ENCODE data around the gene KCNAB2.
"Not testable (repeated sequence)": the region's sequence is repeated elsewhere in the genome, so short reads cannot be mapped to it uniquely, and the experiment has no call there.

The KCNAB2 gene

DNA sequence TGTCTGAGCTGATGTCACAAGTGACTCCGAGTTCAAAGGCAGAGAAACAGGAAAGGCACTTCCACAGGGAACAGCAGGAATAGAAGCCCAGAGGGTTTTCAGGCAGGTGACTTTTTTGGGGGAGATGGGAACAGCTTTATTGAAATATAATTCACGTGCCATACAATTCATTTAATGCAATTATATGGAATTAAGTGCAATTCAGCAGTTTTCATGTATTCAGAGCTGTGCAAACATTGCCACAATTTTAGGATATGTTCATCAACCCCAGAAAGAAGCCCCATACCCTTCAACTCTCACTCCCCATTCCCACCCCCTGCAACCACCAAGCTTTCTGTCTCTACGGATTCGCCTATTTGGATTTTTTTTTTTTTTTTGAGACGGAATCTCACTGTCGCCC is 17.0 kb downstream of the KCNAB2 start:
- no peak for DNase-seq

DNA sequence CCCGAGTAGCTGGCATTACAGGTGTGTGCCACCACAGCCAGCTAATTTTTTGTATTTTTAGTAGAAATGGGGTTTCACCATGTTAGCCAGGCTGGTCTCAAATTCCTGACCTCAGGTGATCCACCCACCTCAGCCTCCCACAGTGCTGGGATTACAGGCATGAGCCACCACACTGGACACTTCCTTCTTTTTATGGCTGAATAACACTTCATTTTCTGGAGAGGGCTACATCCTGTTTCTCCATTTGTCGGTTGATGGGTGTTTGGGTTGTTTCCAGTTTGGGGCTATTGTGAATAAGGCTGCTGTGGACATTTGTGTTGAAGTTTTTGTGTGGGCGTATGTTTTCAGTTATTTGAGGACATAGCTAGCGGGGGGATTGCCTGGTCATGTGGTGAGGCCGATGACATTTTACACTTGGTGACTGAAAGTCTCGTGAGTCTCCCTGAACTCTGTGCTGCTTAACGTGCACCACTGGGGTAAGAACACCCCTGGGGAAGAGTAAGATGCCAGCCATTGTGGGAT is 17.9 kb downstream of the KCNAB2 start:
- DNase-seq, result not testable (repeated sequence)

DNA sequence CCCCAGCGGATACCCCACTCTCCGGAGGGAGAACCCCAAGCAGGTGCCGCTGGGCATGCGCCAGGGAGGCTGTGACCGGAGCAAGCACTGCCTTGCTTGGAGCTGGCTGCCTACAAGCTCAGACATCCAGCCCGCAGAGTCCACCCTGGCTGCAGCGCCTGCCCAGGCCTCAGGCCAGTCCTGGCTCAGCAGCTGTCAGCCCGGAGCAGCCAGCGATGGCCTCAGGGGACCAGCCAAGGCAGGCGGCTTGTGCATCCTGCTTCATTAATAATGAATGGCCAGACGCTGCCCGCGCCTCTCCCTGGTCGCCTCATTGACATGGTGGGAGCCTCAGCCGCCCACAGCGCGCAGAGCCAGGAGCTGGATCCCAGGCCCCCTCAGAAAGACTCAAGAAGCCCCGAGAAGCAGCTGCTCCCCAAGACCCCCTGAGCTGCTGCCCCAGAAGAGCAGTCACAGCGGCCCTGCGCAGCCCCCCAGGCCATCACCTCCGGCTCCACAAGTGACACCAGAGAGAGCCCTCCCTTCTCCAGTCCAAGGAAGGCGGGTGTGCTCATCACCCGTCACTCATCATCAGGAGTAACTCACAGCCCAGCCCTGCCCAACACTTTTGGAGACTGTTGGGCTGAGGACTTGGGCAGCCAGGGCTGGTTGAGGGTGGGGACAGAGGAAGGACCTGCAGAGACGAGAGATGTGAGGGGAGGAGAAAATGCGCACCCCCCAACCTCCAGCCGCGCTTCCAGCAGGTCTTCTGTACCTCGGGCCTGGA is 19.6 kb downstream of the KCNAB2 start:
- no peak for DNase-seq

GRCh38 chr1:6066680-6067079 is 21.0 kb downstream of the KCNAB2 start:
- DNase-seq, result no peak

- no peak for DNase-seq
Measured at GRCh38 chr1:6068073-6068472, 22.4 kb downstream of the KCNAB2 start.

GRCh38 chr1:6068932-6069331 is 23.2 kb downstream of the KCNAB2 start:
- no peak for DNase-seq

DNA sequence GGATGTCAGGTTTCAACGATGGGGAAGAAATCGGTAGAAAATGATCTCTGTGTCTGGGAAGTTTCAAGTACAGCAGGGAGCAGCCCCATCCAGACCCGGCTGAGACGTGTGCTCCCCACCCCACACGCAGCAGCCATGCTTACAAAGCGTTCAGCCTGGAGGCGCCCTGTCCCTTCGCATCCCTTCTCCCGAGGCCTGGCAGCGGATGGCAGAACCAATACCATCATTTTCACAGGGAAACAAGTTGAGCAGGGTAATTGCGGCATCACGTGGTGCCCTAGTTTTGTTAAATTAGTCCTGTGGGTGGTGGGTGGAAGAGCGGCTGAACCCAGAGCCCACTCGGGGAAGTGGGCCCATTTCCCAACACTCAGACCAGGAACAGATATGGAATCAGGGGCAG is 23.9 kb downstream of the KCNAB2 start:
- no peak for DNase-seq

DNA sequence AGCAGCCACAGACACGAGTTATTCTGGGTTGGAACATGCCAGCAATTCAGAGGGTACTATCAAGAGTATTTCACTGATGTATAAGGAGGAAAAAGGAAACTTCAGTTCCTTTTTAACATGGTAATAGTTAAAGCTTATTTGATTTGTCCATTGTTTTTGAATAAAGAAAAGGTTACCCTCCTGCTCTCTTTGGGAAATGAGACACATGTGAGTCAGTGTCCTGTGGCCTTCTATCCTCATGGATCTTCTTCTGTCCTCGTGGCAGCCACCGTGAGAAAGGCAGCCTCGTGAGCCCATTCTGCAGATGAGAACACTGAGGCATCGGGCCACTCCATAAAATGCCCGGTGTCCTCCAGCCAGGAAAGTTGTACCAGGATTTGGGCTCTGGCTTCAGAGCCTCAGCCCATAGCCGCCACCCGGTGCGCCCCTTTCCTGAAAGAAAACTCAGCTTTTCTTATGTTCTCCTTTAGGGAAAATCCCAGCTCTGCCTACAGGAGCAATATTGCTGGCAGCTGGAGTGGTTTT is 24.8 kb downstream of the KCNAB2 start:
- DNase-seq, result no peak

DNA sequence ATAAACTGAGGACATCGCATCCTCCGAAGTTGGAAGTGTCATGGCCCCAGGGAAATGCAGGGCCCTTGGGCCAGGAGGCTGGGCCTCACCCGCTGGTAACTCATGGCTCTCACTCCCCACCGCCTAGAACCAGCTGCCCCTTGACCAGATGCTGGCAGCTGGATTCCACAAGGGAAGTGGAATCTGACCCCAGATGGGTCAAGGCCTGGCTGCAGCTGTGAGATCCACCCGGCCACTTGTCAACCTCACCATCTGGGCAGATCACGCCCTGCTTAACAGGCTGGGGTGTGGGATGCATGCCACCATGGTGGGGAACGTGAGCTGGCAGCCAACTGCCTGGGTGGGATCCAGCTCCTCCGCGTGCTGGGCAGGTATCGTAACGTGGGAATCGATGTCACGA is 25.5 kb downstream of the KCNAB2 start:
- no peak for DNase-seq

DNA sequence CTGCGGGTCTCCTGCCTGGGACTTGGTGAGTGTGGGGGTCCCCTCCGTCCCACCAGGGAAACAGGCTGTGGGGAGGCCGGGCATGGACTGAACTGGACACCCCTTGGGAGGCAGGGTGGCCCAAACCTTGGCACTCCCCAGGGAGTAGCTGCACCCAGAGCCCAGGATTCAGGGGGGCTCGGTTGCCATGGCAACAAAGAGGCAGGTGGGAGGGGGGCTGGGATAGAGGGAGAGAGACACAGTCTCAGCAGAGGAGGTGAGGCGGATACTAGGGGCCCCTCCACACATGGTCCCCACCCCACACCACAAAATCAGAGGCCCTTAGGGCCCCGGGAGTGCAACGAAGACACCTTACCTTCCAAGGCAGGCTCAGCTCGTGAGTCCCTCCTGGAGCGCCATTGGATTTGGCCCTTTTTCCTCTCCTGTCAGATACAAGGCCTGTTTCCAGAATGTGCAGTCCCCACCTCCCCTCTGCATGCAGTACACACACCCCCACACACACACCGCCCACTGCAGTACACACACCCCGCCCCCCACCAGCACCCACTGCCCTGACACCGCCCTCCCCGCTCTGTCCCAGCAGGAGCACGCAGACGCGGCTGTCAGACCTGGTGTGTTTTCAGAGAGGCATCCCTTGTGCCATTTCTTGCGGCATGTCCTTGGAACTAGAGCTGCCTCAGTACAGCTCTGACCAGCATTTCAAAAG is 27.2 kb downstream of the KCNAB2 start:
- no peak for DNase-seq

GRCh38 chr1:6073480-6074053 is 27.9 kb downstream of the KCNAB2 start:
- DNase-seq, result no peak

GRCh38 chr1:6074192-6074901 is 28.7 kb downstream of the KCNAB2 start:
- DNase-seq, result no peak

GRCh38 chr1:6075748-6076147 is 30.1 kb downstream of the KCNAB2 start:
- DNase-seq, result no peak

DNA sequence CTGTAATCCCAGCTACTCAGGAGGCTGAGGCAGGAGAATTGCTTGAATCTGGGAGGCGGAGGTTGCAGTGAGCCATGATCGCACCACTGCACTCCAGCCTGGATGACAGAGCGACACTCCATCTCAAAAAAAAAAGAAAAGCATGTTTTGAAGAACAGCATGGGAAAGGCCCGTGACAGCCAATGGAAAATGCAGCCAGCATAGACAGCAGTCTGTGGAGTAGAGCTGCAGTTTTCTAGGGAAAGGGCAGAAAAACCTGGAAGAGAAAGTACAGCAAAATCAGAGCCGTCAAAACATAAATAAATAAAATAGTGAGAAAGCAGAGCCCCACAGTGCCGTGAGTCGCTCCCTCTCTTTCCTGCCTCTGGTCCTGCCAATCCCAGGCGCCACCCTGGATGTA is 31.4 kb downstream of the KCNAB2 start:
- not testable (repeated sequence) for DNase-seq

DNA sequence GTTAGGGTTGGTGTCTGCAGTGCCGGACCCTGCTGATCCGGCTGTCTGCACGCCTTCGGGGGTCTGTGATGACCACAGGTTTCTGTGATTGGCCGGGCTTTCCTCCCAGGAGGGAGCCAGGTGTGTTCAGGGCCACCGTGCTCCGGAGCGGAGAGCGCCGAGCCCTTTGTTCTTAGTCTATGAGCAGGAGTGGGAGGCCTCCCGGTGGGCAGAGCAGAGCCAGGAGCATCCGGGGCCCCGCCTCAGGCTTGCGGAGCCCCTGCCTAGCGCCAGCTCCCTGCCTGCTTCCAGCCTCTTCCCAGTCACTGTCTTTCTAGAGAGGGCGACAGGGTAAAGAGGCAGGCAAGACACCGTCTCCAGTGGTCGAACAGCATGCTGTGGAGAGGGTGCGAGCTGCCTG is 31.8 kb downstream of the KCNAB2 start:
- DNase-seq, result no peak

- no peak for DNase-seq
Measured at GRCh38 chr1:6077919-6078318, 32.2 kb downstream of the KCNAB2 start.

- no peak for DNase-seq
Measured at GRCh38 chr1:6080469-6080868, 34.8 kb downstream of the KCNAB2 start.

- no peak for DNase-seq
Measured at GRCh38 chr1:6081901-6082300, 36.2 kb downstream of the KCNAB2 start.

- no peak for DNase-seq
Measured at GRCh38 chr1:6082430-6082971, 36.8 kb downstream of the KCNAB2 start.

GRCh38 chr1:6083385-6083784 is 37.7 kb downstream of the KCNAB2 start:
- DNase-seq, result no peak

DNA sequence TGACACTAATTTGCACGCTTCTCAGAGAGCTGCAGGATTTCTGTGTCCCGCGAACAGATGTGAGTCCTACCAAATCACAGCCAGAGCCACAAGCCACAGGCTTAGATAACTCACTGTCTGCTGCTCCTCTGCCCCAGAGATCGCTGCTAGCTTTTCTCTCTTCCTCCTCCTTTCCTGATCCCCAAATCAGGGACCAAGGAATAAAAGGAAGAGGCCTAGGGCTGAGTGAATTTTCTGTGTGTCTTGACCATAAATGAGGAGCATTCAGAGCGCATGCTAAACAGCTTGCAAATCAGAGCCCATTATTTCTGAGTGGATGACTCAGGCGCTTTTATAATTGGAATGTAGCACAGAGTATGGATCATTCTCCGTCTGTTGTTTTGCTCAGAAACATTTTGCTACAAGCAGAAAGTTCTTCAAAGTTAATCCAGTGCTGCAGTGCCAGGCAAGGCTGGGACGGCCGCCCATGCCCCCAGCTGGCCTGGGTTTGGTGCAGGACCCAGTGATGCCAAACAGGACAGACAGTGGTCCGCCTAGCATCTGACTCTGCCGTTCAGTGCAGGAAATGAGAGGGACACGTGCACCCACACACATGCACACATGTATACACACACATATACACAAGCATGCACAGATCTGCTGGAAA is 38.2 kb downstream of the KCNAB2 start:
- DNase-seq, result no peak

DNA sequence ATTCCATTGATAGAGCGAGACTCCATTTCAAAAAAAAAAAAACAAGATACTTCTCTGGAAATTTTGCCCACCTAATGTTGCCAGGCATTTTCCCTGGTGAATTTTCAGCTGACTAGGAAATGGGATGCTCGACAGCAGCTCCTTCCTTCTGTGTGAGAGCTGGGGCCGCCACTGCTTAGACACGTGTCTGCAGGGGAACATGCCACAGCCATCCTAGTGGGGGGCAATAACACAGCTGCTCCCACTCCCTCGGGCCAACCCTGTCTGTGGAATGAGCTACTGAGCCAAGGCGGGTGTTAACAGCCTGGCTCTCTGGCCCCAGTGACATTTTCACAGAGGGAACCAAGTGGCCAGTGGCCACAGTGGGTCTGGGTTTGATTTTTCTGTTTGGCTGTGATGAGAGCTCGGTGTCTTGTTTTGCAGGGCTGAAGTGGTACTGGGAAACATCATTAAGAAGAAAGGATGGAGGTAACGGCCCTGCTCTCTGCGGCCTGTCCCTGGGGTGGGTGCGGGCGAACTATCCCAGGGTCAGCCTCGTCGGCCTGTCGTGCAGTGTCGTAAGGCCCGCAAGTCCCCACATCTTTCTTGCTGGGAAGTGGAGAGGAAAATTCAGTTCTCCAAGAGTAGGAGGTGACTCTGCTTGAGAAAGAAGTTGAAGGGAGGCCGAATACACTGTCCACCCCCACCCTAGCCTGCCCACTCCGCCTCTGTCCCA is 39.2 kb downstream of the KCNAB2 start:
- DNase-seq, result no peak
